Neural cell (in vitro differentiated cells): Measurements from ENCODE around the gene KLF18.

ENCODE experiments used
- EP300 ChIP-seq: fragments of 450-650 bp; conservative IDR thresholded peaks from 2 replicates; pipeline ENCODE4 v1.6.1; 2014; ENCODE audit warnings: antibody characterized with exemption, mild to moderate bottlenecking, moderate library complexity; ENCODE audit not compliant: poor library complexity, severe bottlenecking
- EZH2 ChIP-seq: fragments of 200-600, 300-800 bp; shearing (Covaris generic), sonication (generic); IDR thresholded peaks from 2 replicates; pipeline ENCODE4 v1.6.1; 2014; ENCODE audit warnings: antibody characterized with exemption, low read length, borderline replicate concordance, mild to moderate bottlenecking; ENCODE audit not compliant: insufficient read depth, poor library complexity, severe bottlenecking
- POLR2AphosphoS5 ChIP-seq: IDR thresholded peaks from 2 replicates; pipeline ENCODE4 v1.6.1; 2012
- RAD21 ChIP-seq: fragments of 450-650 bp; conservative IDR thresholded peaks from 2 replicates; pipeline ENCODE4 v1.6.1; 2014; ENCODE audit warnings: antibody characterized with exemption, mild to moderate bottlenecking, moderate library complexity
- TAF1 ChIP-seq: IDR thresholded peaks from 2 replicates; pipeline ENCODE4 v1.6.1; 2012; ENCODE audit warnings: low read depth
- TF ChIP-seq, protein P1 (sequence below): fragments of 450-650 bp; IDR thresholded peaks from 2 replicates; pipeline ENCODE4 v1.5.1; 2014; ENCODE audit warnings: antibody characterized with exemption, mild to moderate bottlenecking, moderate library complexity; ENCODE audit not compliant: poor library complexity, severe bottlenecking

DNA sequence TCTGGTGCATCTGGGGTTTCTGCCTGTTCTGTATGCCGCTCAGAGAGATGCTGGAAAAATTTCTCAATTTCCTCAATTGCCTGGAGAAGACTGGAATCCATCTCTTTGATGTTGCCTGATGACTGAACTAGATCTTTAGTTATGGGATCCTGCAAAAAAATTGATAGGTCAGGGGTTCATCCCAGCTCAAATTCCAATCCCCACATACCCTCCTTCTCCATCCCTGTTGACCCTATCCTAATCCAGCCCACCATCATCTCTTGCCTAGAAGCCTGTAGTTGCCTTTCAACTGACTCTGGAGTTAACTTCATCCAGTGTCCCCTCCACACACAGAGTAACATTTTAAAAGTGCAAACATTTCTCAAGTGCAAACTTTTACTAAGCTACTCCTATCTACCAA, at the start of gene KLF18:
- TF ChIP-seq, protein P1, sequence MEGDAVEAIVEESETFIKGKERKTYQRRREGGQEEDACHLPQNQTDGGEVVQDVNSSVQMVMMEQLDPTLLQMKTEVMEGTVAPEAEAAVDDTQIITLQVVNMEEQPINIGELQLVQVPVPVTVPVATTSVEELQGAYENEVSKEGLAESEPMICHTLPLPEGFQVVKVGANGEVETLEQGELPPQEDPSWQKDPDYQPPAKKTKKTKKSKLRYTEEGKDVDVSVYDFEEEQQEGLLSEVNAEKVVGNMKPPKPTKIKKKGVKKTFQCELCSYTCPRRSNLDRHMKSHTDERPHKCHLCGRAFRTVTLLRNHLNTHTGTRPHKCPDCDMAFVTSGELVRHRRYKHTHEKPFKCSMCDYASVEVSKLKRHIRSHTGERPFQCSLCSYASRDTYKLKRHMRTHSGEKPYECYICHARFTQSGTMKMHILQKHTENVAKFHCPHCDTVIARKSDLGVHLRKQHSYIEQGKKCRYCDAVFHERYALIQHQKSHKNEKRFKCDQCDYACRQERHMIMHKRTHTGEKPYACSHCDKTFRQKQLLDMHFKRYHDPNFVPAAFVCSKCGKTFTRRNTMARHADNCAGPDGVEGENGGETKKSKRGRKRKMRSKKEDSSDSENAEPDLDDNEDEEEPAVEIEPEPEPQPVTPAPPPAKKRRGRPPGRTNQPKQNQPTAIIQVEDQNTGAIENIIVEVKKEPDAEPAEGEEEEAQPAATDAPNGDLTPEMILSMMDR: no peak
- TF ChIP-seq TAF1 (no peak), POLR2AphosphoS5 (no peak), EZH2 (no peak), EP300 (no peak), RAD21 (no peak)
